Immature natural killer cell (primary cell): Measurements from ENCODE around the gene ODF4. TPM values are rescaled to one million over a fixed set of nuclear protein-coding genes. Genes with fewer than 3 reads are reported as not detected.
"Not testable (repeated sequence)": the region's sequence is repeated elsewhere in the genome, so short reads cannot be mapped to it uniquely, and the experiment has no call there.

Source experiments
- DNase-seq, 3 donors: peaks; one replicate each; pipeline ENCODE4 v3.0.0; 2022; ENCODE audit warnings: mixed read lengths in 1 of 3
- H3K27ac Mint-ChIP-seq, 6 donors: one replicate each; pipeline ENCODE4 v1.8.0; 2020; ENCODE audit warnings: mixed read lengths in 6 of 6, mild to moderate bottlenecking in 5 of 6, inconsistent platforms in 4 of 6, moderate library complexity in 3 of 6
- H3K27me3 Mint-ChIP-seq, 3 donors: one replicate each; pipeline ENCODE4 v1.8.0; 2020 to 2021; ENCODE audit warnings: low read depth in 3 of 3, mild to moderate bottlenecking in 3 of 3, mixed read lengths in 3 of 3, moderate library complexity in 3 of 3, inconsistent platforms in 1 of 3
- H3K36me3 Mint-ChIP-seq, 3 donors: one replicate each; pipeline ENCODE4 v1.8.0; 2020; ENCODE audit warnings: mixed read lengths in 3 of 3, inconsistent platforms in 2 of 3, mild to moderate bottlenecking in 2 of 3
- H3K4me1 Mint-ChIP-seq, 2 donors: one replicate each; pipeline ENCODE4 v1.8.0; 2020; ENCODE audit warnings: inconsistent platforms in 2 of 2, mild to moderate bottlenecking in 2 of 2, mixed read lengths in 2 of 2, moderate library complexity in 1 of 2
- H3K4me3 Mint-ChIP-seq, 5 donors: one replicate each; pipeline ENCODE4 v1.8.0; 2020; ENCODE audit warnings: mild to moderate bottlenecking in 5 of 5, mixed read lengths in 5 of 5, inconsistent platforms in 3 of 5, moderate library complexity in 3 of 5
- H3K9me3 Mint-ChIP-seq, 6 donors: one replicate each; pipeline ENCODE4 v1.8.0; 2020; ENCODE audit warnings: mild to moderate bottlenecking in 6 of 6, mixed read lengths in 6 of 6, inconsistent platforms in 4 of 6, moderate library complexity in 3 of 6
- polyA plus RNA-seq, 3 donors: library from polyadenylated mRNA; unstranded; fragments of 300-500 nt; fragmentation: Illumina TruSeq; gene quantifications; one replicate each; pipeline ENCODE4 v1.2.3, GENCODE V29; 2021

The ODF4 gene
- polyA plus RNA-seq, 3 donors from 2014 or later: not detected

- DNase-seq: no peak
- H3K4me1 Mint-ChIP-seq: peaks cover 0 to 6% of the 10 kb centered on the region in 2 donors
- H3K9me3 Mint-ChIP-seq: no peaks in the 10 kb centered on the region
- peaks cover 3 to 7% (median 4%) of the 10 kb centered on the region in 3 donors for H3K36me3 Mint-ChIP-seq
- H3K4me3 Mint-ChIP-seq: no peak overlapping the region
- H3K27me3 Mint-ChIP-seq: peaks cover 0 to 1% (median 0%) of the 10 kb centered on the region in 3 donors
- no peak overlapping the region for H3K27ac Mint-ChIP-seq
Measured at GRCh38 chr17:8362651-8363332, 23.2 kb downstream of the ODF4 start.

- H3K27me3 Mint-ChIP-seq: peaks cover 0 to 3% (median 0%) of the 10 kb centered on the region in 3 donors
- no peaks in the 10 kb centered on the region for H3K9me3 Mint-ChIP-seq
- peaks cover 0 to 6% of the 10 kb centered on the region in 2 donors for H3K4me1 Mint-ChIP-seq
- no peak for DNase-seq
- no peak overlapping the region for H3K27ac Mint-ChIP-seq
- H3K4me3 Mint-ChIP-seq: no peak overlapping the region
- peaks cover 12 to 21% (median 12%) of the 10 kb centered on the region in 3 donors for H3K36me3 Mint-ChIP-seq
Measured at GRCh38 chr17:8365143-8365542, 25.5 kb downstream of the ODF4 start.

GRCh38 chr17:8366231-8366630 is 26.6 kb downstream of the ODF4 start:
- no peak overlapping the region for H3K27ac Mint-ChIP-seq
- H3K36me3 Mint-ChIP-seq: peaks cover 15 to 25% (median 16%) of the 10 kb centered on the region in 3 donors
- H3K4me3 Mint-ChIP-seq: no peak overlapping the region
- DNase-seq: no peak
- peaks cover 0 to 3% (median 0%) of the 10 kb centered on the region in 3 donors for H3K27me3 Mint-ChIP-seq
- H3K4me1 Mint-ChIP-seq: peaks cover 0 to 3% of the 10 kb centered on the region in 2 donors
- no peaks in the 10 kb centered on the region for H3K9me3 Mint-ChIP-seq

- H3K27ac Mint-ChIP-seq: no peak overlapping the region
Measured at GRCh38 chr17:8368193-8368592, 28.6 kb downstream of the ODF4 start.

GRCh38 chr17:8369944-8370343 is 30.3 kb downstream of the ODF4 start:
- H3K27ac Mint-ChIP-seq: peak overlapping the region in 1 of 6 donors; percentile 16
- H3K4me1 Mint-ChIP-seq: peaks cover 3 to 9% of the 10 kb centered on the region in 2 donors
- no peaks in the 10 kb centered on the region for H3K9me3 Mint-ChIP-seq
- H3K4me3 Mint-ChIP-seq: no peak overlapping the region
- H3K27me3 Mint-ChIP-seq: peaks cover 0 to 3% (median 0%) of the 10 kb centered on the region in 3 donors
- H3K36me3 Mint-ChIP-seq: peaks cover 17 to 20% (median 18%) of the 10 kb centered on the region in 3 donors
- DNase-seq: no peak

More at GRCh38 chr17:8368193-8368592, 28.6 kb downstream of the ODF4 start:
- H3K27me3 Mint-ChIP-seq: peaks cover 0 to 3% (median 0%) of the 10 kb centered on the region in 3 donors
- H3K4me3 Mint-ChIP-seq: no peak overlapping the region
- H3K4me1 Mint-ChIP-seq: peaks cover 0 to 9% of the 10 kb centered on the region in 2 donors
- no peak for DNase-seq
- no peaks in the 10 kb centered on the region for H3K9me3 Mint-ChIP-seq
- H3K36me3 Mint-ChIP-seq: peaks cover 17 to 20% (median 18%) of the 10 kb centered on the region in 3 donors

GRCh38 chr17:8371786-8372185 is 32.1 kb downstream of the ODF4 start:
- DNase-seq: no peak
- no peaks in the 10 kb centered on the region for H3K9me3 Mint-ChIP-seq
- peak overlapping the region in 1 of 6 donors; percentile 3 for H3K27ac Mint-ChIP-seq
- peaks cover 13 to 20% (median 18%) of the 10 kb centered on the region in 3 donors for H3K36me3 Mint-ChIP-seq
- peaks cover 0 to 6% (median 0%) of the 10 kb centered on the region in 3 donors for H3K27me3 Mint-ChIP-seq
- H3K4me3 Mint-ChIP-seq: no peak overlapping the region
- peaks cover 19 to 27% of the 10 kb centered on the region in 2 donors for H3K4me1 Mint-ChIP-seq

- Mint-ChIP-seq H3K36me3 (peaks cover 15 to 24% (median 19%) of the 10 kb centered on the region in 3 donors), H3K4me1 (peaks cover 24 to 33% of the 10 kb centered on the region in 2 donors), H3K4me3 (no peak overlapping the region), H3K27ac (no peak overlapping the region), H3K9me3 (no peaks in the 10 kb centered on the region), H3K27me3 (peaks cover 0 to 6% (median 0%) of the 10 kb centered on the region in 3 donors)
- no peak for DNase-seq
Measured at GRCh38 chr17:8372422-8372821, 32.8 kb downstream of the ODF4 start.

- peaks cover 22 to 32% (median 24%) of the 10 kb centered on the region in 3 donors for H3K36me3 Mint-ChIP-seq
- H3K27me3 Mint-ChIP-seq, H3K27ac Mint-ChIP-seq, H3K4me3 Mint-ChIP-seq, H3K9me3 Mint-ChIP-seq, DNase-seq: not testable (repeated sequence)
- peaks cover 32 to 44% of the 10 kb centered on the region in 2 donors for H3K4me1 Mint-ChIP-seq
Measured at GRCh38 chr17:8373856-8374255, 34.2 kb downstream of the ODF4 start.

- peaks cover 0 to 6% (median 0%) of the 10 kb centered on the region in 3 donors for H3K27me3 Mint-ChIP-seq
- peak overlapping the region; percentile 80 to 93 (median 90) for H3K4me3 Mint-ChIP-seq
- peaks cover 9 to 30% (median 15%) of the 10 kb centered on the region in 3 donors for H3K36me3 Mint-ChIP-seq
- peak overlapping the region; percentile 83 to 92 (median 90) for H3K27ac Mint-ChIP-seq
- peaks cover 43 to 64% of the 10 kb centered on the region in 2 donors for H3K4me1 Mint-ChIP-seq
- H3K9me3 Mint-ChIP-seq: no peaks in the 10 kb centered on the region
- DNase-seq: no peak
Measured at GRCh38 chr17:8375738-8376259, 36.2 kb downstream of the ODF4 start.

GRCh38 chr17:8376271-8377067 is 36.8 kb downstream of the ODF4 start, which contains the start of gene KRABD2:
Gene KRABD2 (minus strand): TSS chr17:8376704.
- DNase-seq: peak; percentile 85 to 90 (median 86)
- peaks cover 6 to 35% (median 16%) of the 10 kb centered on the region in 3 donors for H3K36me3 Mint-ChIP-seq
- peak within 1 kb of the TSS; percentile 83 to 92 (median 90) for H3K27ac Mint-ChIP-seq
- no peaks in the 10 kb centered on the region for H3K9me3 Mint-ChIP-seq
- H3K4me1 Mint-ChIP-seq: peaks cover 50 to 66% of the 10 kb centered on the region in 2 donors
- peaks cover 0 to 6% (median 0%) of the 10 kb centered on the region in 3 donors for H3K27me3 Mint-ChIP-seq
- H3K4me3 Mint-ChIP-seq: peak within 1 kb of the TSS; percentile 80 to 93 (median 90)

- no peak for DNase-seq
- H3K4me3 Mint-ChIP-seq: peak overlapping the region; percentile 33 to 92 (median 88)
- peaks cover 6 to 35% (median 16%) of the 10 kb centered on the region in 3 donors for H3K36me3 Mint-ChIP-seq
- peak overlapping the region; percentile 76 to 92 (median 86) for H3K27ac Mint-ChIP-seq
- H3K4me1 Mint-ChIP-seq: peaks cover 59 to 69% of the 10 kb centered on the region in 2 donors
- peaks cover 0 to 6% (median 0%) of the 10 kb centered on the region in 3 donors for H3K27me3 Mint-ChIP-seq
- H3K9me3 Mint-ChIP-seq: no peaks in the 10 kb centered on the region
Measured at GRCh38 chr17:8377422-8377821, 37.8 kb downstream of the ODF4 start.

- Mint-ChIP-seq H3K36me3 (peaks cover 6 to 42% (median 20%) of the 10 kb centered on the region in 3 donors), H3K4me3 (peak overlapping the region in 2 of 5 donors; percentile 15 to 42), H3K4me1 (peaks cover 66 to 76% of the 10 kb centered on the region in 2 donors), H3K27ac (peak overlapping the region in 3 of 6 donors; percentile 55 to 88 (median 60))
- H3K27me3 Mint-ChIP-seq, DNase-seq, H3K9me3 Mint-ChIP-seq: not testable (repeated sequence)
Measured at GRCh38 chr17:8378117-8378516, 38.5 kb downstream of the ODF4 start.

- no peaks in the 10 kb centered on the region for H3K9me3 Mint-ChIP-seq
- peak overlapping the region in 1 of 6 donors; percentile 50 for H3K27ac Mint-ChIP-seq
- peaks cover 2 to 15% (median 10%) of the 10 kb centered on the region in 3 donors for H3K27me3 Mint-ChIP-seq
- peak overlapping the region in 1 of 5 donors; percentile 15 for H3K4me3 Mint-ChIP-seq
- peaks cover 77 to 92% of the 10 kb centered on the region in 2 donors for H3K4me1 Mint-ChIP-seq
- peaks cover 6 to 43% (median 21%) of the 10 kb centered on the region in 3 donors for H3K36me3 Mint-ChIP-seq
- no peak for DNase-seq
Measured at GRCh38 chr17:8380049-8380448, 40.4 kb downstream of the ODF4 start.
